HEK293T (cell line): ENCODE results near the gene ZBTB24.
"Not testable (repeated sequence)": the region's sequence is repeated elsewhere in the genome, so short reads cannot be mapped to it uniquely, and the experiment has no call there.

Experiments
- CTCF ChIA-PET: fragments of 350-600 bp; formaldehyde crosslinking; extraction: SDS; loops from one replicate; lab custom pipeline; 2021; ENCODE audit warnings: antibody characterized with exemption, inconsistent platforms; lab: Yijun Ruan, JAX
- POLR2A ChIA-PET: fragments of 350-600 bp; formaldehyde crosslinking; extraction: SDS; loops from one replicate; lab custom pipeline; 2020; ENCODE audit warnings: antibody characterized with exemption, inconsistent platforms; lab: Yijun Ruan, JAX
- DNase-seq: peaks from one replicate; pipeline ENCODE4 v3.0.0; 2012; ENCODE audit warnings: mixed read lengths; ENCODE audit errors: extremely low spot score
- ARNT ChIP-seq: fragments of 450-650 bp; IDR thresholded peaks from 2 replicates; pipeline ENCODE4 v1.6.1; 2017; ENCODE audit warnings: mild to moderate bottlenecking
- BHLHE40 ChIP-seq: fragments of 450-650 bp; IDR thresholded peaks from 2 replicates; pipeline ENCODE4 v1.6.1; 2016; ENCODE audit warnings: mild to moderate bottlenecking, moderate library complexity, borderline replicate concordance
- CTBP1 ChIP-seq: fragments of 450-650 bp; IDR thresholded peaks from 2 replicates; pipeline ENCODE4 v1.6.1; 2016; ENCODE audit warnings: borderline replicate concordance
- ELF4 ChIP-seq: fragments of 450-650 bp; IDR thresholded peaks from 2 replicates; pipeline ENCODE4 v1.6.1; 2017; ENCODE audit warnings: antibody characterized with exemption
- FOXA1 ChIP-seq: fragments of 450-650 bp; IDR thresholded peaks from 2 replicates; pipeline ENCODE4 v1.6.1; 2016; ENCODE audit warnings: mild to moderate bottlenecking
- FOXK2 ChIP-seq: fragments of 450-650 bp; IDR thresholded peaks from 2 replicates; pipeline ENCODE4 v1.6.1; 2016; ENCODE audit warnings: mild to moderate bottlenecking
- FOXM1 ChIP-seq: fragments of 450-650 bp; IDR thresholded peaks from 2 replicates; pipeline ENCODE4 v1.6.1; 2017; ENCODE audit warnings: mild to moderate bottlenecking, borderline replicate concordance
- HDGF ChIP-seq: fragments of 450-650 bp; IDR thresholded peaks from 2 replicates; pipeline ENCODE4 v1.6.1; 2017; ENCODE audit warnings: antibody characterized with exemption, borderline replicate concordance
- L3MBTL2 ChIP-seq: fragments of 450-650 bp; conservative IDR thresholded peaks from 2 replicates; pipeline ENCODE4 v1.6.1; 2016; ENCODE audit warnings: mild to moderate bottlenecking
- LEF1 ChIP-seq: fragments of 450-650 bp; IDR thresholded peaks from 2 replicates; pipeline ENCODE4 v1.6.1; 2017; ENCODE audit warnings: mild to moderate bottlenecking, borderline replicate concordance
- NFRKB ChIP-seq: fragments of 450-650 bp; IDR thresholded peaks from 2 replicates; pipeline ENCODE4 v1.6.1; 2016; ENCODE audit warnings: mild to moderate bottlenecking, moderate library complexity
- PKNOX1 ChIP-seq: fragments of 450-650 bp; IDR thresholded peaks from 2 replicates; pipeline ENCODE4 v1.6.1; 2016
- SP1 ChIP-seq: fragments of 450-650 bp; IDR thresholded peaks from 2 replicates; pipeline ENCODE4 v1.6.1; 2017
- SUZ12 ChIP-seq: fragments of 450-650 bp; IDR thresholded peaks from 2 replicates; pipeline ENCODE4 v1.6.1; 2016; ENCODE audit warnings: mild to moderate bottlenecking
- TARDBP ChIP-seq: fragments of 450-650 bp; IDR thresholded peaks from 2 replicates; pipeline ENCODE4 v1.6.1; 2016
- ZNF384 ChIP-seq: fragments of 450-650 bp; IDR thresholded peaks from 2 replicates; pipeline ENCODE4 v1.6.1; 2016

Gene ZBTB24

GRCh38 chr6:109521080-109521479, 38.1 kb upstream of the ZBTB24 start:
- ChIA-PET POLR2A (no interaction called here), CTCF (no interaction called here)
- TF ChIP-seq ELF4 (no peak), FOXK2 (no peak)
- no peak for DNase-seq

DNA sequence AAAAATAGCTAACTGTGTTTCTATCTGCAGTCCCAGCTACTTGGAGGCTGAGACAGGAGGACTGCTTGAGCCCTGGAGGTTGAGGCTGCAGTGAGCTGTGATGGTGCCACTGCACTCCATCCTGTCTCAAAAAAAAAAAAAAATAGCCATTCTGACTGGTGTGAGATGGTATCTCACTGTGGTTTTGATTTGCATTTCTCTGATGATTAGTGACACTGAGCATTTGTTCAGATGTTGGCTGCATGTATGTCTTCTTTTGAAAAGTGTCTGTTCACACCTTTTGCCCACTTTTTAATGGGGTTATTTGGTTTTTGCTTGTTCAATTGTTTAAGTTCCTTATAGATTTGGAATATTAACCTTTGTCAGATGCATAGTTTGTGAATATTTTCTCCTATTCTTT, 36.6 kb upstream of the ZBTB24 start:
- DNase-seq, CTCF ChIA-PET, POLR2A ChIA-PET: not testable (repeated sequence)

GRCh38 chr6:109516929-109517328, 33.9 kb upstream of the ZBTB24 start:
- no peak for DNase-seq
- CTCF ChIA-PET = interaction anchor here (0.6 to 1.2 kb wide), 2 partner anchors 11 to 1328 kb away, joined by 3 to 6 read pairs; no protein-coding TSS in a partner anchor
- POLR2A ChIA-PET = no interaction called here
- TF ChIP-seq L3MBTL2 (no peak), FOXA1 (no peak)

DNA sequence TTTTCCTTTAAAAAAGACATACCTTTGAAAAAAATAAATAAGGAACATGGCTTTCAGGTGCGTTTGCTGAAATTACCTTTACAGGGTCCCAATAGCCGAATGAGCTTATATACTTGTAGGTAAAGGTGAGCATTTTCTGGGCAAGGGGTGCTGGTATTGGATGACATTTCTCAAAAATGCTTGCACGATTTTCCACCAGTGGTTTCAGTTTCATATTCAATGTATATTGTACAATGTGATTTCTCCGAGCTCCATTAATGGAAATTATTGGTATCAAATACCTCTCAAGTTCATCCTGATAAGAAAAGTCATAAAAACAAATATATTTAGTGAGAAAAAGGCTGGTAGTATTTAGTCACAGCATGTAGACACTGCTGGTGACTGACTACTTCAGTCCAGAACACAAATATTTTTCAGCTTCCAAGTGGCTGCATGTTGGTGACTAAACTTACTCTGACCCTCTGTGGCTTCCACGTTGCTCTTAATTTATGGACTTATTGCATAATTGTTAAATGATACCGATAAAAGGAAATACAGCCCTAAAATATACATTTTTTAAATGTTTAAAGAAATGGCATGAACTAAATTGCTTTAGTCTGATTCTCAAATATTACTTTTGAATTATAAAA, 32.9 kb upstream of the ZBTB24 start:
- CTCF ChIA-PET = interaction anchor here (0.7 kb wide), 1 partner anchor 524 kb away, joined by 3 read pairs; no protein-coding TSS in a partner anchor
- TF ChIP-seq ZNF384 (no peak), FOXK2 (no peak), ELF4 (no peak), FOXA1 (no peak), LEF1 (no peak), HDGF (no peak), SUZ12 (no peak)
- no peak for DNase-seq
- POLR2A ChIA-PET = no interaction called here

GRCh38 chr6:109514946-109515345, 31.9 kb upstream of the ZBTB24 start:
- ChIA-PET POLR2A (no interaction called here), CTCF (no interaction called here)
- TF ChIP-seq L3MBTL2 = no peak
- no peak for TF ChIP-seq BHLHE40
- TF ChIP-seq NFRKB = no peak
- no peak for TF ChIP-seq CTBP1
- no peak for TF ChIP-seq ARNT
- TF ChIP-seq PKNOX1 = no peak
- TF ChIP-seq LEF1 = no peak
- no peak for TF ChIP-seq HDGF
- TF ChIP-seq SP1 = no peak
- no peak for TF ChIP-seq ELF4
- DNase-seq = no peak

DNA sequence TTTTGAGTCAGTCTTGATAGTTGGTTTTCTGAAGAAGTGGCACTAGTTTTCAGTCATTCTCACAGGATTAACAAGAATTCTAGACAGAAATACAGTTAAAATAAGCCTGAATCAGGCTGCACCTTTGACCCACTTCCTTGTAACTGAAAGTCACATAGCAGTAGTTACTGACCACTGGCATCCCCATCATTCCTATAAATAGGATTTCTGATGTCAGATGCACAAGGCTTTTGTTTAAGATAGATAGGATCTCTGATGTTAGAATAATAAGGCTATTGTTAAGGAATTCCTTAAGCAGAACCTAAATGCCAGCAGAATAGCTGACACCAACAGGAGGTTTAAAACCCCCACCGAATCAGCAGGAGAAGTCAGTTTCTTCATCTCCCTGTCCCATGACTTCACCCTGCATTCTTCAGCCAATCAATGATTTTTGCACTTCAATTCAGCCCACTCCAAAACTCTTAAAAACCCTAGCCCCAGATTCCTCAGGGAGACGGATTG, 30.6 kb upstream of the ZBTB24 start:
- no peak for DNase-seq
- ChIA-PET CTCF (no interaction called here), POLR2A (no interaction called here)
- no peak for TF ChIP-seq TARDBP
- TF ChIP-seq SUZ12 = no peak
- no peak for TF ChIP-seq ZNF384
- TF ChIP-seq FOXM1 = no peak
- no peak for TF ChIP-seq NFRKB
- no peak for TF ChIP-seq CTBP1
- TF ChIP-seq SP1 = no peak
- no peak for TF ChIP-seq L3MBTL2
- no peak for TF ChIP-seq LEF1
- TF ChIP-seq HDGF = no peak
- no peak for TF ChIP-seq ELF4

- ChIA-PET POLR2A (no interaction called here), CTCF (no interaction called here)
- DNase-seq = no peak
- no peak for TF ChIP-seq FOXM1
- no peak for TF ChIP-seq SUZ12
- TF ChIP-seq ZNF384 = no peak
- no peak for TF ChIP-seq BHLHE40
- TF ChIP-seq PKNOX1 = no peak
- TF ChIP-seq FOXK2 = no peak
- no peak for TF ChIP-seq NFRKB
These were observed 29.3 kb upstream of the ZBTB24 start for GRCh38 chr6:109512271-109512817.

DNA sequence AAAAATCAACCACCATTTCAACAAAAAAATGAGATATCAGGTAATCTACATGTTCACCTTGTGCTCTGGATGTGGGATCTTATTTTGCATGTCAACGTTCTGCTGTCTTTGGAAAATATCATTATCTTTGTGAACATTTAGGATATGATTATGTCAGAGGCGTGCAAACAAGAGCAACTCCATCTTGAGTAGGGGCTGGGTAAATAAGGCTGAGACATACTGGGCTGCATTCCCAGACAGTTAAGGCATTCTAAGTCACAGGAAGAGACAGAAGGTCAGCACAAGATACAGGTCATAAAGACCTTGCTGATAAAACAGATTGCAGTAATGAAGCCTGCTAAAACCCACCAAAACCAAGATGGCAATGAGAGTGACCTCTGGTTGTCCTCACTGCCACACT, 28.8 kb upstream of the ZBTB24 start:
- ChIA-PET POLR2A (no interaction called here), CTCF (no interaction called here)
- TF ChIP-seq L3MBTL2 = no peak
- no peak for TF ChIP-seq BHLHE40
- no peak for TF ChIP-seq FOXA1
- TF ChIP-seq SP1 = no peak
- no peak for TF ChIP-seq PKNOX1
- no peak for TF ChIP-seq CTBP1
- no peak for TF ChIP-seq SUZ12
- TF ChIP-seq FOXK2 = no peak
- DNase-seq = no peak
